ENCODE measurements around the gene EPHA1.

DNA sequence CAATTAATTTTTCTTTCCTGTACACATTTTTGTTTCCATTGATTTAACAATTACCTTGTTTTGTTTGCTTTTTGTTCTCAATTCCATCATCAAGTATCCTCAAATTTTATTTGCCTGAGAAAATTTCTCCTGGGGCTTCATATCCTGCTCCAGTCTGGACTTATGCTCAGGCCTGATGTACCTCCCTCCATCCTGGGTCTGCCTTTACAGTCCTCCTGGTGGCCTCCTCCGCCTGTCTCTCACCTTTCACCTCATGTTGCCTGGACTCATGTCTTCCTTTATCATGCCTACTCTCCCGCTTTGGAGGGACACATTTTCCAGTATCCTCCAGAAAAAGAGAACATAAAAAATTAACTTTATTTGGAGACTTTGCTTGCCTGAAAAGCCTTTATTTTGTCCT is 22.5 kb upstream of the EPHA1 start:
- TF ChIP-seq POLR2A (IDR thresholded peaks at IDR 0.05) = no peak
- TF ChIP-seq, protein P1, sequence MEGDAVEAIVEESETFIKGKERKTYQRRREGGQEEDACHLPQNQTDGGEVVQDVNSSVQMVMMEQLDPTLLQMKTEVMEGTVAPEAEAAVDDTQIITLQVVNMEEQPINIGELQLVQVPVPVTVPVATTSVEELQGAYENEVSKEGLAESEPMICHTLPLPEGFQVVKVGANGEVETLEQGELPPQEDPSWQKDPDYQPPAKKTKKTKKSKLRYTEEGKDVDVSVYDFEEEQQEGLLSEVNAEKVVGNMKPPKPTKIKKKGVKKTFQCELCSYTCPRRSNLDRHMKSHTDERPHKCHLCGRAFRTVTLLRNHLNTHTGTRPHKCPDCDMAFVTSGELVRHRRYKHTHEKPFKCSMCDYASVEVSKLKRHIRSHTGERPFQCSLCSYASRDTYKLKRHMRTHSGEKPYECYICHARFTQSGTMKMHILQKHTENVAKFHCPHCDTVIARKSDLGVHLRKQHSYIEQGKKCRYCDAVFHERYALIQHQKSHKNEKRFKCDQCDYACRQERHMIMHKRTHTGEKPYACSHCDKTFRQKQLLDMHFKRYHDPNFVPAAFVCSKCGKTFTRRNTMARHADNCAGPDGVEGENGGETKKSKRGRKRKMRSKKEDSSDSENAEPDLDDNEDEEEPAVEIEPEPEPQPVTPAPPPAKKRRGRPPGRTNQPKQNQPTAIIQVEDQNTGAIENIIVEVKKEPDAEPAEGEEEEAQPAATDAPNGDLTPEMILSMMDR (IDR thresholded peaks at IDR 0.05) = no peak

Measured in adrenal gland (tissue), 5 donors.